ENCODE measurements around the gene RCBTB1.

The RCBTB1 gene

GRCh38 chr13:49585220-49586157, at the start of gene RCBTB1:
RCBTB1 (minus strand) TSS chr13:49585558; CDS start chr13:49567279, 18,279 bp downstream.
- H3K9ac ChIP-seq (ENCODE audit: low read length), result peak within 1 kb of the TSS; percentile 89
- TF ChIP-seq CTCF (IDR thresholded peaks at IDR 0.05; ENCODE audit: low read depth, low read length) (no peak), EZH2phosphoT487 (IDR thresholded peaks at IDR 0.05; ENCODE audit: low read depth) (no peak)
- H3K4me2 ChIP-seq (ENCODE audit: low read length), result peak within 1 kb of the TSS; percentile 96
- H3K79me2 ChIP-seq (ENCODE audit: low read length), result 0 out of 2 replicates have a peak, but pooled peaks cover 7% of the 10 kb centered on the region
- peak within 1 kb of the TSS; percentile 93 for H3K4me3 ChIP-seq (ENCODE audit: low read length)
- H2AFZ ChIP-seq (ENCODE audit: low read depth, low read length), result peak within 1 kb of the TSS; percentile 99
- no peaks in the 10 kb centered on the region for H3K36me3 ChIP-seq (replicated peaks; ENCODE audit: low read depth, low read length)
- peak within 1 kb of the TSS; percentile 36 for H3K27ac ChIP-seq (ENCODE audit: low read length)
- no peaks in the 10 kb centered on the region for H3K9me3 ChIP-seq (ENCODE audit: insufficient read depth, low read length)
- no peaks in the 10 kb centered on the region for H3K27me3 ChIP-seq (ENCODE audit: low read depth, low read length)
- no peaks in the 10 kb centered on the region for H4K20me1 ChIP-seq (ENCODE audit: insufficient read depth, low read length)
- peaks cover 15% of the 10 kb centered on the region for H3K4me1 ChIP-seq (ENCODE audit: low read length)

- Histone ChIP-seq H3K4me3 (ENCODE audit: low read length) (no peak overlapping the region), H3K4me1 (ENCODE audit: low read length) (peaks cover 13% of the 10 kb centered on the region), H3K36me3 (replicated peaks; ENCODE audit: low read depth, low read length) (peaks cover 14% of the 10 kb centered on the region), H3K27me3 (ENCODE audit: low read depth, low read length) (no peaks in the 10 kb centered on the region), H3K4me2 (ENCODE audit: low read length) (no peak overlapping the region), H4K20me1 (ENCODE audit: insufficient read depth, low read length) (no peaks in the 10 kb centered on the region), H3K9me3 (ENCODE audit: insufficient read depth, low read length) (no peaks in the 10 kb centered on the region), H3K9ac (ENCODE audit: low read length) (no peak overlapping the region), H3K27ac (ENCODE audit: low read length) (no peak overlapping the region), H3K79me2 (ENCODE audit: low read length) (peaks cover 9% of the 10 kb centered on the region), H2AFZ (ENCODE audit: low read depth, low read length) (no peak overlapping the region)
- no peak for TF ChIP-seq EZH2phosphoT487 (IDR thresholded peaks at IDR 0.05; ENCODE audit: low read depth)
- no peak for TF ChIP-seq CTCF (IDR thresholded peaks at IDR 0.05; ENCODE audit: low read depth, low read length)
These were observed 48.4 kb upstream of the RCBTB1 start for GRCh38 chr13:49633710-49634109.

GRCh38 chr13:49632156-49632555, 46.8 kb upstream of the RCBTB1 start:
- Histone ChIP-seq H3K4me1 (ENCODE audit: low read length) (peaks cover 20% of the 10 kb centered on the region), H3K9ac (ENCODE audit: low read length) (no peak overlapping the region), H3K4me2 (ENCODE audit: low read length) (no peak overlapping the region), H3K27me3 (ENCODE audit: low read depth, low read length) (no peaks in the 10 kb centered on the region), H3K36me3 (replicated peaks; ENCODE audit: low read depth, low read length) (peaks cover 14% of the 10 kb centered on the region), H2AFZ (ENCODE audit: low read depth, low read length) (no peak overlapping the region), H3K9me3 (ENCODE audit: insufficient read depth, low read length) (no peaks in the 10 kb centered on the region), H4K20me1 (ENCODE audit: insufficient read depth, low read length) (no peaks in the 10 kb centered on the region), H3K27ac (ENCODE audit: low read length) (no peak overlapping the region), H3K4me3 (ENCODE audit: low read length) (no peak overlapping the region), H3K79me2 (ENCODE audit: low read length) (peaks cover 11% of the 10 kb centered on the region)
- no peak for TF ChIP-seq EZH2phosphoT487 (IDR thresholded peaks at IDR 0.05; ENCODE audit: low read depth)
- TF ChIP-seq CTCF (IDR thresholded peaks at IDR 0.05; ENCODE audit: low read depth, low read length), result no peak

GRCh38 chr13:49630580-49630979, 45.2 kb upstream of the RCBTB1 start:
- Histone ChIP-seq H3K4me1 (ENCODE audit: low read length) (peaks cover 16% of the 10 kb centered on the region), H3K4me2 (ENCODE audit: low read length) (no peak overlapping the region), H3K9me3 (ENCODE audit: insufficient read depth, low read length) (no peaks in the 10 kb centered on the region), H3K9ac (ENCODE audit: low read length) (no peak overlapping the region), H4K20me1 (ENCODE audit: insufficient read depth, low read length) (no peaks in the 10 kb centered on the region), H3K27ac (ENCODE audit: low read length) (no peak overlapping the region), H3K27me3 (ENCODE audit: low read depth, low read length) (no peaks in the 10 kb centered on the region), H2AFZ (ENCODE audit: low read depth, low read length) (no peak overlapping the region), H3K4me3 (ENCODE audit: low read length) (no peak overlapping the region), H3K36me3 (replicated peaks; ENCODE audit: low read depth, low read length) (peaks cover 9% of the 10 kb centered on the region), H3K79me2 (ENCODE audit: low read length) (peaks cover 11% of the 10 kb centered on the region)
- no peak for TF ChIP-seq CTCF (IDR thresholded peaks at IDR 0.05; ENCODE audit: low read depth, low read length)
- no peak for TF ChIP-seq EZH2phosphoT487 (IDR thresholded peaks at IDR 0.05; ENCODE audit: low read depth)

Data from OCI-LY3 (cell line).